Ovary (tissue), 3 donors: Measurements from ENCODE around the gene NPFFR1.

Source experiments
- CTCF ChIP-seq, 3 donors: fragments of 450-650 bp in 2 of 3; fragments of 200-600 bp in 1 of 3; IDR thresholded peaks; one replicate each; pipeline versions ENCODE4 v1.5.1 to v1.8.0; 2016 to 2022; ENCODE audit warnings: antibody characterized with exemption in 3 of 3, mild to moderate bottlenecking in 1 of 3
- EP300 ChIP-seq: sonication (generic); formaldehyde crosslinking; IDR thresholded peaks from one replicate; pipeline ENCODE4 v1.6.1; 2017; ENCODE audit warnings: antibody characterized with exemption
- POLR2A ChIP-seq: fragments of 450-650 bp; IDR thresholded peaks from one replicate; pipeline ENCODE4 v1.6.1; 2017; ENCODE audit warnings: antibody characterized with exemption, mild to moderate bottlenecking, moderate library complexity
- donor health status: DM: no; HTN: no; CAD: no.

- TF ChIP-seq POLR2A: no peak
- TF ChIP-seq CTCF (IDR thresholded peaks at IDR 0.05): no peak
- TF ChIP-seq EP300: no peak
These were observed 47.3 kb upstream of the NPFFR1 start for GRCh38 chr10:70331160-70331485.
